Naive thymus-derived CD8-positive, alpha-beta T cell (primary cell): ENCODE measurements around the gene CRYL1. TPM values are rescaled to one million over a fixed set of nuclear protein-coding genes. Genes with fewer than 3 reads are reported as not detected.

Experiments
- ATAC-seq, 2 donors: fragments of 150-1000 bp; cut with Tn5 transposase in 1 of 2; sonication (Bioruptor Pico), chemical (Tn5 transposase) in 1 of 2; 1 replicate in 1 of 2; 2 replicates in 1 of 2; pipeline ENCODE4 v1.10.0; 2021; ENCODE audit warnings: mild to moderate bottlenecking in 2 of 2, moderate library complexity in 2 of 2
- POLR2A ChIA-PET: fragments of 350-600 bp; sonication (Branson Sonifier 250); formaldehyde crosslinking; loops from one replicate; lab custom pipeline; 2021; ENCODE audit warnings: antibody characterized with exemption; lab: Charles Lee
- DNase-seq, 10 donors: peaks; one replicate each; pipeline versions ENCODE4 v3.0.0 to v3.0.0-alpha.2; 2020 to 2022
- H3K27ac Mint-ChIP-seq, 10 donors: one replicate each; pipeline ENCODE4 v1.8.0; 2020 to 2022; ENCODE audit warnings: mild to moderate bottlenecking in 10 of 10, mixed read lengths in 10 of 10, moderate library complexity in 4 of 10, inconsistent platforms in 1 of 10
- H3K27me3 Mint-ChIP-seq, 5 donors: one replicate each; pipeline ENCODE4 v1.8.0; 2021 to 2022; ENCODE audit warnings: mixed read lengths in 5 of 5
- H3K36me3 Mint-ChIP-seq, 3 donors: one replicate each; pipeline ENCODE4 v1.8.0; 2020 to 2022; ENCODE audit warnings: mixed read lengths in 3 of 3, mild to moderate bottlenecking in 2 of 3, inconsistent platforms in 1 of 3
- H3K4me1 Mint-ChIP-seq, 4 donors: one replicate each; pipeline ENCODE4 v1.8.0; 2021 to 2022; ENCODE audit warnings: mixed read lengths in 4 of 4
- H3K4me3 Mint-ChIP-seq, 10 donors: one replicate each; pipeline ENCODE4 v1.8.0; 2020 to 2022; ENCODE audit warnings: mild to moderate bottlenecking in 10 of 10, mixed read lengths in 10 of 10, moderate library complexity in 6 of 10, inconsistent platforms in 1 of 10
- H3K9me3 Mint-ChIP-seq, 9 donors: one replicate each; pipeline ENCODE4 v1.8.0; 2020 to 2022; ENCODE audit warnings: mixed read lengths in 9 of 9, mild to moderate bottlenecking in 3 of 9, inconsistent platforms in 1 of 9, moderate library complexity in 1 of 9
- polyA plus RNA-seq, 3 donors: library from polyadenylated mRNA; unstranded; fragments of 300-500 nt; fragmentation: Illumina TruSeq; gene quantifications; one replicate each; pipeline ENCODE4 v1.2.3, GENCODE V29; 2021
- total RNA-seq, 8 experiments: library from RNA in 2 of 8; stranded (reverse) in 2 of 8; gene quantifications; one replicate each; pipeline ENCODE4 v1.2.3 and lab custom pipeline; 2021 to 2026

The CRYL1 gene
- total and polyA plus RNA-seq, 5 experiments from 2014 or later, result 13.5 to 38.3 (median 27.8) TPM

DNA sequence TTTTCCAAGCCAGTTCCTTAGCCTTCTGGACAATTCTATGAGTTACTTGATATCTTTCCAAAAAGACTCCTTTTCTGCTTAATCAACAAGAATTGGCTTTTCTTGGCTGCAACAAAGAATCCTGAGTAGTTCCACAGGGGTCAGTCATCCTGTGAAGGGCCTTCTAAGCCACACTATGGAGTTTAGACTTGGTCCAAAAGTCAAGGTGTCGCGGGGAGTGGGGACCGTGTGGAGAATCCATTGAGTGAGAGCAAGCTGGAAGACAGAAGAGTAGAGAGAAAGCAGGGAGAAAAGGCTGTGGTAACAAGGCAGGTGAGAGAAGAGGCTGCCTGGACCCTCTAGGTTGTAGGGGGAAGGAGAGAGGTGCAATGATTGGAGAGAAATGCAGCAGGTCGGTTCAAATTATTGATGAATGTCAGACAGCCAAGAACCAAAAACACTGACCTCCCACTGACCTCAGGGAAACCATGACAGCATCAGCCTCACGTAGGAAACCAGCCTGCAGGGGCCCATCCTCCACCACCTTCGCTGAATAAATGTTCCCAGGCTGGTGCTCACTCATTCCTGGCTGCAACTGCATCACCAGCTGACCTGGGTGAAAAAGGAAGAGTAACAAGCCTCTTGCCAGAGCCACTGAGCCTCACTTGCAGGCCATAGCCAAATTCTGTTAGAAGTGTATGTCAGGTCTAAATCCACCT, 34.2 kb upstream of the CRYL1 start:
- H3K27me3 Mint-ChIP-seq, result no peaks in the 10 kb centered on the region
- H3K9me3 Mint-ChIP-seq, result peaks cover 0 to 7% (median 4%) of the 10 kb centered on the region in 9 donors
- H3K36me3 Mint-ChIP-seq, result no peaks in the 10 kb centered on the region
- peak overlapping the region in 1 of 10 donors; percentile 11 for H3K27ac Mint-ChIP-seq
- H3K4me3 Mint-ChIP-seq, result no peak overlapping the region
- H3K4me1 Mint-ChIP-seq, result no peaks in the 10 kb centered on the region
- POLR2A ChIA-PET, result no interaction called here
- ATAC-seq, result no peak
- no peak for DNase-seq

DNA sequence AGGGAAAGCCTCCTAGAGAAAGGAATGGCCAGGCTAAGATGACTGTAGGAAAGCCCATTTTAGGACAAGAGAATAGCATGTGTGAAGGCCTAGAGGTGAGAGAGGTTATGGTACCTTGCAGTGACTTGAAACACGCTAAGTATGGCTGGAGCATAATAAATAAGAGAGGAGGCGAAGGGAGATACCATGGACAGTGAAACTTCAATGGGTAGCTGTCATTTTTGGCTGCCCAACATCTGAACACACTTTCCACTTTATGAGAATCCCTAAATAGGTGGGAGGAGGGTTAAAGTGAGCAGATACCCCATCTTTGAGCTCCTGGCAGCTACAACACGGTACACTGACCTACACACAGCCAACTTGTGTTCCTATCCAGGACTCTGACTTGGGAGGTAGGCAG, 33.3 kb upstream of the CRYL1 start:
- Mint-ChIP-seq H3K27me3 (no peaks in the 10 kb centered on the region), H3K27ac (no peak overlapping the region), H3K4me1 (no peaks in the 10 kb centered on the region), H3K4me3 (no peak overlapping the region), H3K36me3 (no peaks in the 10 kb centered on the region), H3K9me3 (no peaks in the 10 kb centered on the region)
- POLR2A ChIA-PET, result no interaction called here
- ATAC-seq (no peak), DNase-seq (no peak)

DNA sequence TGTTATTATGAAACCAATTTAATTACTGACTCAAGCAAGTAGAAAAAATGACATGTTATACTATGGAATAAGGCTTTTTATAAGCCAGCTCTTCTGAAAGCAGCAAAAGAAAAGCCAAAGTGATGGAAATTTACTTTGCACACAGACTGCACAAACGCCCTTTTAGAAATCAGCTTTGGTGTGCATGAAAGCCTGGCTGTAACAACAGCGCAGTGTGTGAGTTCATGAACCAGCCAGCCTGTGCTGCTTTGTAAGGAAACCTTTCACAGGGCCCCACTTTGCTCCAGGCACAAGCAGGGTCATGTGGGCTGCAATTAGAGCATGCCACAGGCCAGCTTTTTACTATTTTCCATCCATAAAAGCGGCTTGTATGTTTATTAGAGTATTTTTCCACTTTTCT, 27.7 kb upstream of the CRYL1 start:
- Mint-ChIP-seq H3K4me1 (no peaks in the 10 kb centered on the region), H3K4me3 (no peak overlapping the region), H3K9me3 (no peaks in the 10 kb centered on the region), H3K27me3 (no peaks in the 10 kb centered on the region), H3K27ac (no peak overlapping the region), H3K36me3 (no peaks in the 10 kb centered on the region)
- ATAC-seq (no peak), DNase-seq (no peak)
- POLR2A ChIA-PET, result no interaction called here

DNA sequence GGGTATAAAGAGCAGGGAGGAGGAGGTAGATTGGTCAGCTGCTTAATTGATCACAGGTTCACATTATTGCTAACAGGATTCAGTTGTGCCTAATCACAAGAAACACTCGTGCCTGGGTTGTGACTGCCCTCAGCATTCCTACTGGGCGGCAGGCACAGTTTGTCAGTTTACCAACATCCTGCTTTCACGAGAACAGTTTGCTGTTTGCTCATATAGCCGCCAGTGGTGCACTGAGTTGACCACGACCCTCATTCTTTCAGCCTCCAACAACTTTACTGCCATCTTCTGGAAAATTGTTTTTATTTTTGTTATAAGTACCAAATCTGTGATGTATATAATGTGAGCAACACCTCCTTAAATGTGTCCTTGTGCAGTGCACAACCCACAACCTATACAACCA, 25.1 kb upstream of the CRYL1 start:
- no peak overlapping the region for H3K27ac Mint-ChIP-seq
- no peak for DNase-seq
- H3K4me1 Mint-ChIP-seq, result peaks cover 3 to 20% (median 7%) of the 10 kb centered on the region in 4 donors
- POLR2A ChIA-PET, result no interaction called here
- H3K4me3 Mint-ChIP-seq, result no peak overlapping the region
- no peaks in the 10 kb centered on the region for H3K9me3 Mint-ChIP-seq
- no peaks in the 10 kb centered on the region for H3K27me3 Mint-ChIP-seq
- ATAC-seq, result no peak
- H3K36me3 Mint-ChIP-seq, result no peaks in the 10 kb centered on the region

DNA sequence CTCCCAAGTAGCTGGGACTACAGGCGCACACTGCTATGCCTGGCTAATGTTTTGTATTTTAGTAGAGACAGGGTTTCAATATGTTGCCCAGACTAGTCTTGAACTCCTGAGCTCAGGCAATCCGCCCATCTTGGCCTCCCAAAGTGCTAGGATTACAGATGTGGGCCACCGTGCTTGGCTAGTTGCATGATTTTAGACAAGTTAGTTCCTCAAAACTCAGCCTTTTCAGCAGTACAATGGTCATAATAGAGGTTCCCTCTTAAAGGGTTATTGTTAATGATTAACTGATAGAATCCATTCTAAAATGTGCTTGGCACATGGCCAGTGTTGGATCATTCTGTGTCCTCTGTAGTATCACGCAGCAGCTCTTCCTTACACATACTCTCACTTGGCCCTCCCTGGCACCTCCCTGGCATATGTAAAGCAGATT, 21.8 kb upstream of the CRYL1 start:
- H3K36me3 Mint-ChIP-seq, result no peaks in the 10 kb centered on the region
- H3K27me3 Mint-ChIP-seq, result no peaks in the 10 kb centered on the region
- H3K4me3 Mint-ChIP-seq, result no peak overlapping the region
- DNase-seq (no peak), ATAC-seq (no peak)
- peaks cover 3 to 35% (median 7%) of the 10 kb centered on the region in 4 donors for H3K4me1 Mint-ChIP-seq
- peak overlapping the region in 1 of 10 donors; percentile 2 for H3K27ac Mint-ChIP-seq
- no peaks in the 10 kb centered on the region for H3K9me3 Mint-ChIP-seq
- POLR2A ChIA-PET, result interaction anchor here (0.5 kb wide), 1 partner anchor 245 kb away, joined by 3 read pairs; no protein-coding TSS in a partner anchor

DNA sequence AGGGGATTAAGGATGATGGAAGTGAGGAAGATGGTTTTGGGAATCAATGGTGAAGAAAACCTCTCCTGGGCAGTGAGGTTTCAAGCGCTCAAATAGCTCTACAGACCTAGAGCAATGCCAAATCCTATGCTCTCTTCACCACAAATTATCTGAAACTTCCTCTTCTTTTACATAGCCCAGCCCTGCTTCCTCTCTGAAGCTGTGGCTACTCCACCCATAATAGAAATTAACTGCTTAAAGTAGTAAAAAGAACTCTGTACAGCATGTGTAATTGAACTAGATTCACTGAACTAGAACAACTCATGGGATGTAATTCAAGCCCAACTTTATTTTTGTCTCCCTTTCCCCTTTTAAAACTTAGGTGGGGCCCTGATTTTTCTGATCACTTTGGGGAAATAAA, 20.9 kb upstream of the CRYL1 start:
- no peak for ATAC-seq
- DNase-seq, result no peak
- POLR2A ChIA-PET, result no interaction called here
- Mint-ChIP-seq H3K27me3 (no peaks in the 10 kb centered on the region), H3K4me1 (peaks cover 3 to 35% (median 7%) of the 10 kb centered on the region in 4 donors), H3K27ac (peak overlapping the region in 2 of 10 donors; percentile 38 to 53), H3K36me3 (no peaks in the 10 kb centered on the region), H3K9me3 (no peaks in the 10 kb centered on the region), H3K4me3 (peak overlapping the region in 1 of 10 donors; percentile 26)

DNA sequence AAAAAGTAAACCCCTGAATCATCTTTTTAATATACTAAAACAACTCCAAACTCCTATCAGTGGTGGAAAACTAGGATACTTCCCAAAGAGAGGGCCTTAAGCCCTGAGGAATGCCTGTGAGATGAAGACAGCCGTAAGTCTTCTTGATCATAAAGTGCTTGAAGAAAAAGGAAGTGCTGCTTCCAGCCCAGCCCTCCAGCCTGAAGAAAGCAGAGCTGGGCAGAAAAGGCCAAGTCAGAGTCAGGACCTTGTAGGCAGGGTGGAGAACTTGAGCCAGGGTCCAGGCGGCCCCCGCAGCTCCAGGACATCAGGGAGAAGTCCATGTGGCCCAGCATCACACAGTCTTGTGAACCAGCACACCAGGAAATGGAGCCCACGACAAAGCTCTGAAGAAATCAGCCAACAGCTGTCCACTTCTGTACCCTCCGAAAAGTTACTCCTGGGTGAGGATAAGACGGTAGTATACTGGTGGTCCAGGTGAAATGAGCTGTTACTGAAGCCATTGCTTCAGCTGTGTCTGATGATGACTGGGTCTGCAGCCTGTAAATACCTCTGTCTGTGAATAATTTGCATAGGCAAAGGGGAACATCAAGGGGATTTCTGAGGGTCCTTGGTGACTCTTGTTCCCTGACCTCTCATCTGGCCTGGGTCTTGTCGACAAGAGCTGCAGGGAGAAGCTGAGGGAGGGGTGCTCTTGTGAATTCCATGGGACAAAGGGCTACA, 18.7 kb upstream of the CRYL1 start:
- Mint-ChIP-seq H3K4me3 (peak overlapping the region in 2 of 10 donors; percentile 18 to 66), H3K9me3 (peaks cover 0 to 3% (median 0%) of the 10 kb centered on the region in 9 donors), H3K27me3 (no peaks in the 10 kb centered on the region), H3K27ac (peak overlapping the region in 1 of 10 donors; percentile 62), H3K36me3 (no peaks in the 10 kb centered on the region), H3K4me1 (peaks cover 3 to 35% (median 7%) of the 10 kb centered on the region in 4 donors)
- POLR2A ChIA-PET, result no interaction called here
- ATAC-seq (no peak), DNase-seq (no peak)

DNA sequence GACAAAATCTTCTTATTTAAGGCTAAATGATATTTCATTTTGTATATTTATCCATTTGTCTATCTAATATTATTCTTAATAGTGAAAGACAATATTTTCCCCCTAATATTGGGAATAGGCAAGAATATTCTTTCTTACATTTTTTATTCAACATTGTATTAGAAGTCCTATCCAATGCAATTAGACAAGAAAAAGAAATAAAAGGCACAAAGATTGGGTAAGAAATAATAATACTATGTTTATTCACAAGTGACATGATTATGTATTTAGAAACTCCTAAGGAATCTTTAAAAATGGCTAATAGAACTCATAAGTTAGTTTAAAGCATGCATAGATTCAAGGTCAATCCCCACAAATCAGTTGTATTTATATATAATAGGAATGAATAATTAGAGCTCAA, 11.3 kb upstream of the CRYL1 start:
- peaks cover 0 to 1% (median 0%) of the 10 kb centered on the region in 4 donors for H3K4me1 Mint-ChIP-seq
- DNase-seq, result no peak
- POLR2A ChIA-PET, result no interaction called here
- H3K4me3 Mint-ChIP-seq, result no peak overlapping the region
- no peaks in the 10 kb centered on the region for H3K27me3 Mint-ChIP-seq
- H3K27ac Mint-ChIP-seq, result no peak overlapping the region
- no peak for ATAC-seq
- H3K36me3 Mint-ChIP-seq, result peaks cover 0 to 9% (median 0%) of the 10 kb centered on the region in 3 donors
- H3K9me3 Mint-ChIP-seq, result peaks cover 0 to 26% (median 7%) of the 10 kb centered on the region in 9 donors

DNA sequence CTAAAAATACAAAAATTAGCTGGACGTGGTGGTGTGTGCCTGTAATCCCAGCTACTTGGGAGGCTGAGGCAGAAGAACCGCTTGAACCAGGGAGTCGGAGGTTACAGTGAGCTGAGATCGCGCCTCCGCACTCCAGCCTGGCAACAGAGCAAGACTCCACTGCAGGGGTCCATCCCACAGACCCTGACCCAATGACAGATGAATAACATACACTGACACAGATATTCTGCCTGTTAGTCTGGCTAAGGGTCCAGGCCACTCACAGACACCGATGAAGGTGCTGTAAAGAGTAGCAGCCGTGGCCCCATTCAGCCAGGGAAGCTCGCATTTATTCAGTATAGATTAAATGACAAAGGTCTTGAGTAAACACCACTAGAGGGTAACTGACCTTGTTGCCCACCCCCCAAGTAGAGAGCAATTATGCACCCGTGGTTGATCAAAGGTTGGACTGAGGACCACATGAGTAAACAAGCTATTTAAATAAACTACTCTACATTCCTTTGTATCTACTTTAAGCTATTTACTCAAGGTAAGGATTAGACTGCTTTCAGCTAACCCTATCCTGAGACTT, 8.5 kb upstream of the CRYL1 start:
- no peak overlapping the region for H3K27ac Mint-ChIP-seq
- peaks cover 0 to 9% (median 0%) of the 10 kb centered on the region in 3 donors for H3K36me3 Mint-ChIP-seq
- peaks cover 0 to 26% (median 7%) of the 10 kb centered on the region in 9 donors for H3K9me3 Mint-ChIP-seq
- DNase-seq, result no peak
- POLR2A ChIA-PET, result no interaction called here
- no peak overlapping the region for H3K4me3 Mint-ChIP-seq
- peaks cover 0 to 1% (median 0%) of the 10 kb centered on the region in 4 donors for H3K4me1 Mint-ChIP-seq
- H3K27me3 Mint-ChIP-seq, result peaks cover 0 to 5% (median 1%) of the 10 kb centered on the region in 5 donors
- ATAC-seq, result no peak

DNA sequence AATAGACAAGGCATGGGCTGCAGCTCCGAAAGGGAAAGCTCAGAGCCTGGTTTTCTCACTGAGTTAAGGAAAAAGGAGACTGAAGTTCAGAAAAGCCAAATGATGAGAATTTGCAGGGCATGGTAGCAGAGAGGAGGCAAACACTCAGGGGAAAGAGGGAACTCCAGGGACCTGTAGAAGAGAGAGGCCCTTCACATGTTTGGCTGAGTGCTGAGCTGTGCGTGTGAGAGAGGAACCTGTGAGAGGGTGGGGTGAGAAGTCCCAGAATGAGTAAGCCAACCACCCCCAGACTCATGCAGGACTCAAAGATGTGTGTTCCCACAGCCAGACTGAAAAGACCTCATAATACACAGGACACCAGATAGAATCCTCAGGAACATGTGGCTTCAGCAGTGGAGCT, 2.8 kb upstream of the CRYL1 start:
- Mint-ChIP-seq H3K36me3 (no peaks in the 10 kb centered on the region), H3K27me3 (peaks cover 0 to 8% (median 3%) of the 10 kb centered on the region in 5 donors), H3K27ac (peak overlapping the region in 1 of 10 donors; percentile 28), H3K4me3 (no peak overlapping the region), H3K4me1 (peaks cover 6 to 25% (median 23%) of the 10 kb centered on the region in 4 donors), H3K9me3 (no peaks in the 10 kb centered on the region)
- ATAC-seq (no peak), DNase-seq (no peak)
- POLR2A ChIA-PET, result no interaction called here

DNA sequence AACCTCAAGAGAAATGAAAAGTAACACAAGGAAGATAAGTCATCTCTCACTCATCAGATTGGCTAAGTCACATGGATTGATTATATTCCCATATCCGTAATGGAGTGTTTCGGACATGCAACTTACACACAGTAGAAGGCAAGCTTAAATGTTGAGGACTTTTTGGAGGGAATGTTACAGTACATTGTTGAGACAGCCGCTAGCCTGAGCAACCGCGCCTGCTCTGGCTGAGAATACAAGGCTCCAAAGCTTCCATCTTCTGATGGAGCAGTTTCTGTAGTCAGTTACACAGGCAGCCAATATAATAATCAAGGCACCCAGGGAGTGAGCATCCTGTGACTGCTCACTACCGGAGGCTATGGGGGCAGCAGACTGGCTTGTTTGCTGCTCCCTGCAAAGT, 1.0 kb upstream of the CRYL1 start:
- POLR2A ChIA-PET, result interaction anchor here (0.7 to 1.6 kb wide), 4 partner anchors 39 to 92 kb away, joined by 3 to 7 read pairs (median 4); no protein-coding TSS in a partner anchor
- H3K27ac Mint-ChIP-seq, result peak overlapping the region in 8 of 10 donors; percentile 79 to 95 (median 89)
- peak overlapping the region; percentile 83 to 95 (median 89) for H3K4me3 Mint-ChIP-seq
- DNase-seq, result no peak
- H3K4me1 Mint-ChIP-seq, result peaks cover 6 to 29% (median 26%) of the 10 kb centered on the region in 4 donors
- ATAC-seq, result no peak
- H3K27me3 Mint-ChIP-seq, result peaks cover 0 to 8% (median 3%) of the 10 kb centered on the region in 5 donors
- no peaks in the 10 kb centered on the region for H3K9me3 Mint-ChIP-seq
- no peaks in the 10 kb centered on the region for H3K36me3 Mint-ChIP-seq

DNA sequence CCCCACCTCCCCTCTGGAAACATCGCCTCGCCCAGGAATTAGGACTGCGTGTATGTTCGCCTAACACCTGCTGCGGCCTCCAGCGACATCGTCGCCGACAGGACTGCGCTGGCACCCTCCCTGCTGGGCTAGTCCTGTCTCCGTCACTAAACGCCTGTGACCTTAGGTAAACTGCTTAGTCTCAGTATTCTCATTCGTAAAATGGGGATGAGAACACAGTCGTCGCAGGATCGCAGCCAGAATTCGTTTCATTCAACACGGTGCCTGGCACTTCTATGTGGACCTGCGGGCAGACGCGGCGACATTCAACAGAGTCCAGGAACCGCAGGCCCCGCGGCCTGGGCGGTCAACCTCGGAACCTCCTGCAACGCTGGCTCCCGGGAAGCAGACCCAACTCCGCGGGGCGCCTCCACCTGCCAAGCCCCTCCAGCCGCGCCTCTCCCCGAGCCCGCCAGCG, 485 bp downstream of the CRYL1 start:
- peaks cover 6 to 29% (median 27%) of the 10 kb centered on the region in 4 donors for H3K4me1 Mint-ChIP-seq
- DNase-seq (peak in 7 of 10 donors; percentile 6 to 65 (median 21)), ATAC-seq (peak; percentile 11 to 12)
- POLR2A ChIA-PET, result interaction anchor here (1.3 to 1.6 kb wide), 3 partner anchors 41 to 248 kb away, joined by 3 to 4 read pairs (median 4); partner anchors contain the start of genes EEF1AKMT1 and IFT88
- peaks cover 0 to 3% (median 3%) of the 10 kb centered on the region in 5 donors for H3K27me3 Mint-ChIP-seq
- H3K36me3 Mint-ChIP-seq, result no peaks in the 10 kb centered on the region
- H3K27ac Mint-ChIP-seq, result peak overlapping the region in 7 of 10 donors; percentile 76 to 88 (median 84)
- H3K4me3 Mint-ChIP-seq, result peak overlapping the region; percentile 80 to 91 (median 85)
- no peaks in the 10 kb centered on the region for H3K9me3 Mint-ChIP-seq
